Tibial nerve (tissue), 3 donors: ENCODE measurements around the gene KCNAB3.

Experiments
- POLR2A ChIP-seq, 2 donors: fragments of 450-650 bp; IDR thresholded peaks; one replicate each; pipeline ENCODE4 v1.6.1; 2017; ENCODE audit warnings: antibody characterized with exemption in 2 of 2, mild to moderate bottlenecking in 2 of 2, moderate library complexity in 2 of 2
- TF ChIP-seq, protein P1 (sequence below), 5 experiments: fragments of 200-600 bp in 3 of 5; fragments of 450-650 bp in 2 of 5; sonication (generic) in 3 of 5; IDR thresholded peaks; one replicate each; pipeline ENCODE4 v1.5.1; 2016 to 2019; ENCODE audit warnings: antibody characterized with exemption in 5 of 5, mild to moderate bottlenecking in 3 of 5, moderate library complexity in 2 of 5

GRCh38 chr17:7946441-7946840, 16.8 kb upstream of the KCNAB3 start:
- no peak for TF ChIP-seq POLR2A (IDR thresholded peaks at IDR 0.05)
- TF ChIP-seq, protein P1, sequence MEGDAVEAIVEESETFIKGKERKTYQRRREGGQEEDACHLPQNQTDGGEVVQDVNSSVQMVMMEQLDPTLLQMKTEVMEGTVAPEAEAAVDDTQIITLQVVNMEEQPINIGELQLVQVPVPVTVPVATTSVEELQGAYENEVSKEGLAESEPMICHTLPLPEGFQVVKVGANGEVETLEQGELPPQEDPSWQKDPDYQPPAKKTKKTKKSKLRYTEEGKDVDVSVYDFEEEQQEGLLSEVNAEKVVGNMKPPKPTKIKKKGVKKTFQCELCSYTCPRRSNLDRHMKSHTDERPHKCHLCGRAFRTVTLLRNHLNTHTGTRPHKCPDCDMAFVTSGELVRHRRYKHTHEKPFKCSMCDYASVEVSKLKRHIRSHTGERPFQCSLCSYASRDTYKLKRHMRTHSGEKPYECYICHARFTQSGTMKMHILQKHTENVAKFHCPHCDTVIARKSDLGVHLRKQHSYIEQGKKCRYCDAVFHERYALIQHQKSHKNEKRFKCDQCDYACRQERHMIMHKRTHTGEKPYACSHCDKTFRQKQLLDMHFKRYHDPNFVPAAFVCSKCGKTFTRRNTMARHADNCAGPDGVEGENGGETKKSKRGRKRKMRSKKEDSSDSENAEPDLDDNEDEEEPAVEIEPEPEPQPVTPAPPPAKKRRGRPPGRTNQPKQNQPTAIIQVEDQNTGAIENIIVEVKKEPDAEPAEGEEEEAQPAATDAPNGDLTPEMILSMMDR (IDR thresholded peaks at IDR 0.05), result no peak
